GM23338 (cell line): ENCODE measurements around the gene MAPK14.

Experiments
- EZH2 ChIP-seq: fragments of 200-600 bp; sonication (generic); IDR thresholded peaks from one replicate; pipeline ENCODE4 v1.8.0; 2017; ENCODE audit warnings: antibody characterized with exemption, mild to moderate bottlenecking, low read depth; ENCODE audit not compliant: unreplicated experiment
- REST ChIP-seq: IDR thresholded peaks from one replicate; pipeline ENCODE4 v1.6.1; 2018; ENCODE audit warnings: antibody characterized with exemption; ENCODE audit not compliant: unreplicated experiment

GRCh38 chr6:36061236-36061635 lies 33.6 kb downstream of the MAPK14 start:
- TF ChIP-seq EZH2 (no peak), REST (no peak)
